CD14-positive monocyte (primary cell): ENCODE data around the gene FNDC3B. TPM values are rescaled to one million over a fixed set of nuclear protein-coding genes. Genes with fewer than 3 reads are reported as not detected.
A peak's percentile ranks its signal among the peaks of the same experiment; 100 is the strongest.

ENCODE experiments used
- DNase-seq, 3 donors: peaks; one replicate each; pipeline ENCODE4 v3.0.0-alpha.2; 2011 to 2022
- H2AFZ ChIP-seq: 2 replicates; pipeline ENCODE4 v1.6.0; 2012; ENCODE audit warnings: mild to moderate bottlenecking, low read depth, low read length, inconsistent platforms; ENCODE audit not compliant: insufficient read depth, poor library complexity, severe bottlenecking
- H3K27ac ChIP-seq, 2 donors: 1 replicate in 1 of 2; 2 replicates in 1 of 2; pipeline ENCODE4 v1.5.1; 2012 to 2013; ENCODE audit warnings: low read length in 2 of 2, control low read depth in 1 of 2, inconsistent platforms in 1 of 2, low read depth in 1 of 2, mild to moderate bottlenecking in 1 of 2
- H3K27me3 ChIP-seq, 2 donors: one replicate each; pipeline versions ENCODE4 v1.6.0 to v1.6.1; 2011 to 2013; ENCODE audit warnings: low read length in 2 of 2; ENCODE audit not compliant: control insufficient read depth in 2 of 2, insufficient read depth in 2 of 2
- H3K36me3 ChIP-seq, 2 donors: replicated peaks in 1 of 2; 1 replicate in 1 of 2; 2 replicates in 1 of 2; pipeline versions ENCODE4 v1.5.1 to v1.6.1; 2012 to 2013; ENCODE audit warnings: low read length in 2 of 2, control low read depth in 1 of 2, inconsistent platforms in 1 of 2, mild to moderate bottlenecking in 1 of 2; ENCODE audit not compliant: insufficient read depth in 2 of 2, control insufficient read depth in 1 of 2
- H3K4me1 ChIP-seq, 2 donors: 1 replicate in 1 of 2; 2 replicates in 1 of 2; pipeline versions ENCODE4 v1.5.1 to v1.6.1; 2012 to 2013; ENCODE audit warnings: low read length in 2 of 2, control low read depth in 1 of 2, inconsistent platforms in 1 of 2, mild to moderate bottlenecking in 1 of 2, moderate library complexity in 1 of 2; ENCODE audit not compliant: insufficient read depth in 2 of 2, control insufficient read depth in 1 of 2
- H3K4me2 ChIP-seq: replicated peaks from 2 replicates; pipeline ENCODE3; 2012; ENCODE audit warnings: low read length, moderate library complexity, mild to moderate bottlenecking; ENCODE audit not compliant: poor library complexity, severe bottlenecking; ENCODE audit errors: extremely low read depth
- H3K4me3 ChIP-seq, 3 experiments: fragments of 200-600 bp in 1 of 3; sonication (generic) in 1 of 3; replicated peaks in 1 of 3; 1 replicate in 2 of 3; 2 replicates in 1 of 3; pipeline ENCODE4 v1.5.1; 2011 to 2013; ENCODE audit warnings: low read length in 3 of 3, mild to moderate bottlenecking in 3 of 3, control low read depth in 2 of 3, low read depth in 2 of 3, inconsistent platforms in 1 of 3, moderate library complexity in 1 of 3
- H3K79me2 ChIP-seq: 2 replicates; pipeline ENCODE4 v1.6.0; 2012; ENCODE audit warnings: mild to moderate bottlenecking, control low read depth, inconsistent platforms, low read length, moderate library complexity; ENCODE audit not compliant: insufficient read depth
- H3K9ac ChIP-seq: 2 replicates; pipeline ENCODE4 v1.6.0; 2017; ENCODE audit warnings: low read length, mild to moderate bottlenecking; ENCODE audit not compliant: insufficient read depth, poor library complexity, severe bottlenecking
- H3K9me3 ChIP-seq, 2 donors: replicated peaks in 1 of 2; 1 replicate in 1 of 2; 2 replicates in 1 of 2; pipeline versions ENCODE4 v1.5.1 to v1.6.1; 2012 to 2013; ENCODE audit warnings: low read length in 2 of 2, control low read depth in 1 of 2; ENCODE audit not compliant: control insufficient read depth in 1 of 2, insufficient read depth in 1 of 2
- H4K20me1 ChIP-seq: 2 replicates; pipeline ENCODE4 v1.6.0; 2012; ENCODE audit warnings: mild to moderate bottlenecking, low read length, control low read depth, moderate library complexity; ENCODE audit not compliant: insufficient read depth
- H3K27ac Mint-ChIP-seq, 7 donors: one replicate each; pipeline ENCODE4 v1.8.0; 2020; ENCODE audit warnings: mild to moderate bottlenecking in 7 of 7, mixed read lengths in 7 of 7, moderate library complexity in 6 of 7, inconsistent platforms in 2 of 7
- H3K27me3 Mint-ChIP-seq, 3 donors: one replicate each; pipeline ENCODE4 v1.8.0; 2021 to 2022; ENCODE audit warnings: low read depth in 3 of 3, mild to moderate bottlenecking in 3 of 3, mixed read lengths in 3 of 3, moderate library complexity in 3 of 3, inconsistent platforms in 1 of 3
- H3K36me3 Mint-ChIP-seq, 2 donors: one replicate each; pipeline ENCODE4 v1.8.0; 2020; ENCODE audit warnings: mixed read lengths in 2 of 2, inconsistent platforms in 1 of 2, mild to moderate bottlenecking in 1 of 2
- H3K4me1 Mint-ChIP-seq: one replicate; pipeline ENCODE4 v1.8.0; 2020; ENCODE audit warnings: mild to moderate bottlenecking, mixed read lengths
- H3K4me3 Mint-ChIP-seq, 2 donors: one replicate each; pipeline ENCODE4 v1.8.0; 2020; ENCODE audit warnings: mild to moderate bottlenecking in 2 of 2, mixed read lengths in 2 of 2, moderate library complexity in 1 of 2
- H3K9me3 Mint-ChIP-seq, 7 donors: one replicate each; pipeline ENCODE4 v1.8.0; 2020 to 2022; ENCODE audit warnings: mixed read lengths in 7 of 7, mild to moderate bottlenecking in 6 of 7, moderate library complexity in 6 of 7, inconsistent platforms in 2 of 7
- WGBS: methylation state at CpG from one replicate; pipeline ENCODE4 v1.1.5; 2013; ENCODE audit warnings: missing lambda C conversion rate; ENCODE audit not compliant: insufficient coverage; 5-methylcytosine and 5-hydroxymethylcytosine counted together
- intact Hi-C, 2 donors: fragments of 100-400 bp; cut with micrococcal nuclease; formaldehyde crosslinking; loops; one replicate each; pipeline versions ENCODE4 v1.15.0 to v1.15.1; 2023
- polyA plus RNA-seq, 3 donors: library from polyadenylated mRNA; depleted of rRNA in 1 of 3; unstranded in 2 of 3; stranded (reverse) in 1 of 3; fragments of 300-500 nt in 2 of 3; fragments of >200 nt in 1 of 3; fragmentation: Illumina TruSeq in 2 of 3; gene quantifications; 1 replicate in 2 of 3; 2 replicates in 1 of 3; pipeline ENCODE4 v1.2.3, GENCODE V29; 2012 to 2021
- TF ChIP-seq, protein P1 (sequence below): fragments of 200-600 bp; IDR thresholded peaks from one replicate; pipeline ENCODE4 v1.8.0; 2022; ENCODE audit warnings: antibody characterized with exemption, mild to moderate bottlenecking

The FNDC3B gene
- polyA plus RNA-seq, 3 donors: 19.6 to 36.1 (median 25.7) TPM

DNA sequence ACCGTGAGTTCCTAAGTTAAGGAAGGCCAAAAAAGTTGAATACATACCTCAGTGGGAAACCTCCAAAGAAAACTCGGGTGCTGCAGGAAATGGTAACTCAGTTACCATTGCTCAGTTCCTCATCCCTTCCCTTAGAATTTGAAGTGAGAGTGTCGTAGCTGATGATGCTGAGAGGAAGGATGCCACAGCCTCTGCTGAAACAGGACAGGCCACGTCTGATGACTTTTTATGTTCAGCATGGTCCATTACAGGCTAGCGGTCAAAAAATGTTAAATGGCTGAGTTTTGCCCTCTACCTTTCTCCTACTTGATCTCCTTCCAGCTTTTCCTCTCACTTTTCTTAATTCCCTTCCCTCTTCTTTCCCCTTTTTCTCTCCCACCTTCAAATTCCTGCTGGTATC lies 273.3 kb downstream of the FNDC3B start:
- peak overlapping the region in 1 of 2 donors; percentile 40 for H3K27ac ChIP-seq
- Mint-ChIP-seq H3K4me3 (no peak overlapping the region), H3K4me1 (peaks cover 5% of the 10 kb centered on the region), H3K27ac (peak overlapping the region in 6 of 7 donors; percentile 4 to 78 (median 32)), H3K9me3 (no peaks in the 10 kb centered on the region), H3K36me3 (peaks cover 70 to 89% of the 10 kb centered on the region in 2 donors), H3K27me3 (no peaks in the 10 kb centered on the region)
- H3K9me3 ChIP-seq: no peaks in the 10 kb centered on the region
- H3K27me3 ChIP-seq: no peaks in the 10 kb centered on the region
- intact Hi-C loops: no loop called here
- TF ChIP-seq, protein P1, sequence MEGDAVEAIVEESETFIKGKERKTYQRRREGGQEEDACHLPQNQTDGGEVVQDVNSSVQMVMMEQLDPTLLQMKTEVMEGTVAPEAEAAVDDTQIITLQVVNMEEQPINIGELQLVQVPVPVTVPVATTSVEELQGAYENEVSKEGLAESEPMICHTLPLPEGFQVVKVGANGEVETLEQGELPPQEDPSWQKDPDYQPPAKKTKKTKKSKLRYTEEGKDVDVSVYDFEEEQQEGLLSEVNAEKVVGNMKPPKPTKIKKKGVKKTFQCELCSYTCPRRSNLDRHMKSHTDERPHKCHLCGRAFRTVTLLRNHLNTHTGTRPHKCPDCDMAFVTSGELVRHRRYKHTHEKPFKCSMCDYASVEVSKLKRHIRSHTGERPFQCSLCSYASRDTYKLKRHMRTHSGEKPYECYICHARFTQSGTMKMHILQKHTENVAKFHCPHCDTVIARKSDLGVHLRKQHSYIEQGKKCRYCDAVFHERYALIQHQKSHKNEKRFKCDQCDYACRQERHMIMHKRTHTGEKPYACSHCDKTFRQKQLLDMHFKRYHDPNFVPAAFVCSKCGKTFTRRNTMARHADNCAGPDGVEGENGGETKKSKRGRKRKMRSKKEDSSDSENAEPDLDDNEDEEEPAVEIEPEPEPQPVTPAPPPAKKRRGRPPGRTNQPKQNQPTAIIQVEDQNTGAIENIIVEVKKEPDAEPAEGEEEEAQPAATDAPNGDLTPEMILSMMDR: no peak
- no peak overlapping the region for H3K4me2 ChIP-seq
- WGBS: 63% methylated on average over 2 of the region's 5 CpGs
- H3K4me1 ChIP-seq: peaks cover 3 to 4% of the 10 kb centered on the region in 2 donors
- no peaks in the 10 kb centered on the region for H3K79me2 ChIP-seq
- no peak overlapping the region for H3K4me3 ChIP-seq
- H3K9ac ChIP-seq: no peak overlapping the region
- peaks cover 76 to 90% of the 10 kb centered on the region in 2 donors for H3K36me3 ChIP-seq
- H4K20me1 ChIP-seq: peaks cover 4% of the 10 kb centered on the region
- H2AFZ ChIP-seq: no peak overlapping the region
- no peak for DNase-seq

DNA sequence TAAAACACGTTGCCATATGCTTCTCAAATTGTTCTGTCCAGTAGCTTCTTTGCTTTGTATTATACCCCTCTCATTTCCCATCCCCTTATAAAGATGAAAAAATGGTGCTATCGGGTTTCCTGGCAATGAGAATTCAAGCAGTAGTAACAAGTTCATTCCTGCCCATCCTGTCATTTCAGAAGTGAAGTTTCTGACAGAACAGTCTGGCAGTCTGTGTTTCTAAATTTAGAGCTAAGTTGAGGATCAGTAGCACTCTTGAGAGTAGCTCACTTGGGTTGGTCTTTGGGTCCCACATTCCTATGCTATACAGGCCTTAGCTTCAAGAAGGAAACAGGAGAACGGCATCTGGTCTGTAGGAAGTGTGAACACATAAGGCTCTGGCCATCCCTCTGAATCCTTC lies 274.3 kb downstream of the FNDC3B start:
- no peaks in the 10 kb centered on the region for H3K9me3 ChIP-seq
- Mint-ChIP-seq H3K9me3 (no peaks in the 10 kb centered on the region), H3K4me1 (peaks cover 14% of the 10 kb centered on the region), H3K27ac (peak overlapping the region in 4 of 7 donors; percentile 4 to 78 (median 47)), H3K27me3 (no peaks in the 10 kb centered on the region), H3K36me3 (peaks cover 62 to 86% of the 10 kb centered on the region in 2 donors), H3K4me3 (no peak overlapping the region)
- intact Hi-C loops: no loop called here
- H3K79me2 ChIP-seq: peaks cover 3% of the 10 kb centered on the region
- no peak overlapping the region for H3K27ac ChIP-seq
- H3K9ac ChIP-seq: no peak overlapping the region
- peaks cover 69 to 84% of the 10 kb centered on the region in 2 donors for H3K36me3 ChIP-seq
- no peaks in the 10 kb centered on the region for H3K27me3 ChIP-seq
- no peak for DNase-seq
- TF ChIP-seq, protein P1: no peak
- H3K4me3 ChIP-seq: no peak overlapping the region
- peaks cover 13% of the 10 kb centered on the region in 2 donors for H3K4me1 ChIP-seq
- H2AFZ ChIP-seq: no peak overlapping the region
- no peak overlapping the region for H3K4me2 ChIP-seq
- peaks cover 14% of the 10 kb centered on the region for H4K20me1 ChIP-seq
- 94% methylated on average over 2 of the region's 3 CpGs for WGBS
